T-helper 1 cell treated with Interleukin-12 subunit alpha and Interleukin-12 subunit beta and Interleukin-4 antibody, amounts not matched to agents 30 μg/mL and 1 μg/mL, for 36 hours (primary cell): ENCODE results near the gene DISC1.

Source experiments
- H3K27ac Mint-ChIP-seq: one replicate; pipeline ENCODE4 v1.8.0; 2021; ENCODE audit warnings: mild to moderate bottlenecking, mixed read lengths
- H3K27me3 Mint-ChIP-seq: one replicate; pipeline ENCODE4 v1.8.0; 2021; ENCODE audit warnings: low read depth, mixed read lengths
- H3K36me3 Mint-ChIP-seq: one replicate; pipeline ENCODE4 v1.8.0; 2021; ENCODE audit warnings: low read depth, mixed read lengths
- H3K4me1 Mint-ChIP-seq: one replicate; pipeline ENCODE4 v1.8.0; 2021; ENCODE audit warnings: low read depth, mixed read lengths
- H3K4me3 Mint-ChIP-seq: one replicate; pipeline ENCODE4 v1.8.0; 2021; ENCODE audit warnings: mild to moderate bottlenecking, moderate library complexity, mixed read lengths
- H3K9me3 Mint-ChIP-seq: one replicate; pipeline ENCODE4 v1.8.0; 2021; ENCODE audit warnings: mixed read lengths

The DISC1 gene

GRCh38 chr1:231600458-231600976 lies 26.1 kb upstream of the DISC1 start:
- no peak overlapping the region for H3K27ac Mint-ChIP-seq
- H3K9me3 Mint-ChIP-seq: no peaks in the 10 kb centered on the region
- peaks cover 20% of the 10 kb centered on the region for H3K4me1 Mint-ChIP-seq
- no peaks in the 10 kb centered on the region for H3K27me3 Mint-ChIP-seq
- no peak overlapping the region for H3K4me3 Mint-ChIP-seq
- H3K36me3 Mint-ChIP-seq: peaks cover 1% of the 10 kb centered on the region

GRCh38 chr1:231601824-231602672 lies 24.5 kb upstream of the DISC1 start:
- no peak overlapping the region for H3K27ac Mint-ChIP-seq
- no peaks in the 10 kb centered on the region for H3K9me3 Mint-ChIP-seq
- H3K36me3 Mint-ChIP-seq: peaks cover 1% of the 10 kb centered on the region
- no peak overlapping the region for H3K4me3 Mint-ChIP-seq
- H3K27me3 Mint-ChIP-seq: peaks cover 2% of the 10 kb centered on the region
- peaks cover 8% of the 10 kb centered on the region for H3K4me1 Mint-ChIP-seq

GRCh38 chr1:231602673-231602984 lies 24.0 kb upstream of the DISC1 start:
- peaks cover 1% of the 10 kb centered on the region for H3K36me3 Mint-ChIP-seq
- H3K27me3 Mint-ChIP-seq: peaks cover 8% of the 10 kb centered on the region
- H3K4me3 Mint-ChIP-seq: no peak overlapping the region
- no peak overlapping the region for H3K27ac Mint-ChIP-seq
- H3K9me3 Mint-ChIP-seq: no peaks in the 10 kb centered on the region
- peaks cover 11% of the 10 kb centered on the region for H3K4me1 Mint-ChIP-seq

- H3K4me1 Mint-ChIP-seq: peaks cover 11% of the 10 kb centered on the region
- peak overlapping the region; percentile 90 for H3K4me3 Mint-ChIP-seq
- H3K27me3 Mint-ChIP-seq: peaks cover 11% of the 10 kb centered on the region
- peaks cover 1% of the 10 kb centered on the region for H3K36me3 Mint-ChIP-seq
- no peaks in the 10 kb centered on the region for H3K9me3 Mint-ChIP-seq
- H3K27ac Mint-ChIP-seq: peak overlapping the region; percentile 78
Measured at GRCh38 chr1:231603598-231604275, 22.9 kb upstream of the DISC1 start.

GRCh38 chr1:231604276-231604621 lies 22.3 kb upstream of the DISC1 start:
- peaks cover 1% of the 10 kb centered on the region for H3K36me3 Mint-ChIP-seq
- H3K27me3 Mint-ChIP-seq: peaks cover 11% of the 10 kb centered on the region
- no peak overlapping the region for H3K27ac Mint-ChIP-seq
- no peak overlapping the region for H3K4me3 Mint-ChIP-seq
- peaks cover 11% of the 10 kb centered on the region for H3K4me1 Mint-ChIP-seq
- no peaks in the 10 kb centered on the region for H3K9me3 Mint-ChIP-seq

- Mint-ChIP-seq H3K36me3 (peaks cover 1% of the 10 kb centered on the region), H3K4me3 (no peak overlapping the region), H3K4me1 (peaks cover 14% of the 10 kb centered on the region), H3K9me3 (no peaks in the 10 kb centered on the region), H3K27me3 (peaks cover 11% of the 10 kb centered on the region), H3K27ac (no peak overlapping the region)
Measured at GRCh38 chr1:231605149-231606100, 21.2 kb upstream of the DISC1 start.

- Mint-ChIP-seq H3K4me3 (no peak overlapping the region), H3K9me3 (no peaks in the 10 kb centered on the region), H3K36me3 (peaks cover 9% of the 10 kb centered on the region), H3K27me3 (peaks cover 15% of the 10 kb centered on the region), H3K4me1 (peaks cover 26% of the 10 kb centered on the region), H3K27ac (no peak overlapping the region)
Measured at GRCh38 chr1:231606712-231607111, 19.9 kb upstream of the DISC1 start.

GRCh38 chr1:231610388-231610787 lies 16.2 kb upstream of the DISC1 start:
- Mint-ChIP-seq H3K27ac (no peak overlapping the region), H3K27me3 (peaks cover 15% of the 10 kb centered on the region), H3K9me3 (peaks cover 19% of the 10 kb centered on the region), H3K36me3 (peaks cover 21% of the 10 kb centered on the region), H3K4me1 (peaks cover 52% of the 10 kb centered on the region), H3K4me3 (no peak overlapping the region)

- peak overlapping the region; percentile 90 for H3K27ac Mint-ChIP-seq
- H3K36me3 Mint-ChIP-seq: peaks cover 23% of the 10 kb centered on the region
- peaks cover 15% of the 10 kb centered on the region for H3K27me3 Mint-ChIP-seq
- peaks cover 22% of the 10 kb centered on the region for H3K9me3 Mint-ChIP-seq
- H3K4me3 Mint-ChIP-seq: no peak overlapping the region
- peaks cover 54% of the 10 kb centered on the region for H3K4me1 Mint-ChIP-seq
Measured at GRCh38 chr1:231611111-231611510, 15.5 kb upstream of the DISC1 start.

- peak overlapping the region; percentile 70 for H3K4me3 Mint-ChIP-seq
- peak overlapping the region; percentile 90 for H3K27ac Mint-ChIP-seq
- H3K36me3 Mint-ChIP-seq: peaks cover 25% of the 10 kb centered on the region
- peaks cover 55% of the 10 kb centered on the region for H3K4me1 Mint-ChIP-seq
- peaks cover 18% of the 10 kb centered on the region for H3K27me3 Mint-ChIP-seq
- H3K9me3 Mint-ChIP-seq: peaks cover 25% of the 10 kb centered on the region
Measured at GRCh38 chr1:231611851-231612250, 14.7 kb upstream of the DISC1 start.

- peaks cover 13% of the 10 kb centered on the region for H3K27me3 Mint-ChIP-seq
- peak overlapping the region; percentile 90 for H3K27ac Mint-ChIP-seq
- peaks cover 25% of the 10 kb centered on the region for H3K36me3 Mint-ChIP-seq
- peaks cover 25% of the 10 kb centered on the region for H3K9me3 Mint-ChIP-seq
- peaks cover 53% of the 10 kb centered on the region for H3K4me1 Mint-ChIP-seq
- H3K4me3 Mint-ChIP-seq: peak overlapping the region; percentile 70
Measured at GRCh38 chr1:231612393-231613089, 14.0 kb upstream of the DISC1 start.

GRCh38 chr1:231613419-231614349 lies 12.9 kb upstream of the DISC1 start:
- Mint-ChIP-seq H3K9me3 (peaks cover 29% of the 10 kb centered on the region), H3K4me3 (peak overlapping the region; percentile 70)

GRCh38 chr1:231616667-231617066 lies 9.9 kb upstream of the DISC1 start:
- H3K4me1 Mint-ChIP-seq: peaks cover 38% of the 10 kb centered on the region

More at GRCh38 chr1:231613419-231614349, 12.9 kb upstream of the DISC1 start:
- Mint-ChIP-seq H3K27ac (peak overlapping the region; percentile 90), H3K27me3 (peaks cover 19% of the 10 kb centered on the region), H3K36me3 (peaks cover 27% of the 10 kb centered on the region), H3K4me1 (peaks cover 53% of the 10 kb centered on the region)

More at GRCh38 chr1:231616667-231617066, 9.9 kb upstream of the DISC1 start:
- Mint-ChIP-seq H3K27me3 (peaks cover 30% of the 10 kb centered on the region), H3K9me3 (peaks cover 29% of the 10 kb centered on the region), H3K4me3 (no peak overlapping the region), H3K27ac (no peak overlapping the region), H3K36me3 (peaks cover 19% of the 10 kb centered on the region)
